ENCODE data around the gene BAK1.

BAK1 gene

DNA sequence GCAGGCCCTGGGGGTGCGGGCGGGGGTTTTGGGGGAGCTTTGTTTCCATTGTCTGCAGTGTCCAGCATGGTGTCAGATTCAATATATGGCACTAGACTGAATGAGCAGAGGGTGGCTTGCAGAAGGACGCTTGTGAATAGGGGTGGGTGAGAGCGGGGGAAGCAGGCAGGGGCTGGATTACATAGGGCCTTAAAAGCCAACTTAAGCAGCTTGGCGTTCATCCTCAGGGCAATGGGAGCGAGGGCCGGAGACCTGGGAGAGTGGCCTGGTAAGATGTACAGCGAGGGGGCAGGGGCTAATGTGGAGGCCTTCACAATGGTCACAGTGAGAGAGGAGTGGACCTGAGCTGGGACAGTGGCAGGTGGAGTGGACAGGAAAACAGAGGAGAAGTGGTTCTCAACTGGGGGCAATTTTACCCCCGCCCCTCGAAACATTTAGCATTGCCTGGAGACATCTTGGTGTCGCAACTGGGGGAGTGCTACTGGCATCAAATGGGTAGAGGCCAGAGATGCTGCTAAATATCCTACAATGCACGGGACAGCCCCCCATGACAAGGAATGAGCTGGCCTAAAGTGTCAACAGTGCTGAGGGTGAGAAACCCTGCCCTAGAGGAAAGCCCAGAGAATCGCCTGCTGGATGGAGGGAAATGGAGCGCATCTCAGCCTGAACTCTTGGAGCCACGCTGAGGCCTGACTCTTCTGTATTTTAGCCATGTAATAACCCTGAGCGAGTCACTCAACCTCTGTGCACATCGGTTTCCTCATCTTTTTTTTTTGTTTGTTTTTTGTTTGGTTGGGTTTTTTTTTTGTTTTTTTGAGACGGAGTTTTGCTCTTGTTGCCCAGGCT is 15.1 kb upstream of the BAK1 start:
- DNase-seq (ENCODE audit: low read depth in 1 of 2, low spot score in 1 of 2), result no peak
- Histone ChIP-seq H3K4me3 (replicated peaks; ENCODE audit: insufficient read depth, low read length) (no peak overlapping the region), H3K27me3 (ENCODE audit: insufficient read depth, poor library complexity, severe bottlenecking) (peaks cover 7% of the 10 kb centered on the region), H3K27ac (replicated peaks) (no peak overlapping the region)
- TF ChIP-seq GABPA (IDR thresholded peaks at IDR 0.05; ENCODE audit: low read depth) (no peak), SPI1 (IDR thresholded peaks at IDR 0.05; ENCODE audit: borderline replicate concordance, low read depth) (no peak), POLR2AphosphoS5 (IDR thresholded peaks at IDR 0.05; ENCODE audit: low read depth) (no peak)
- TF ChIP-seq, protein P1, sequence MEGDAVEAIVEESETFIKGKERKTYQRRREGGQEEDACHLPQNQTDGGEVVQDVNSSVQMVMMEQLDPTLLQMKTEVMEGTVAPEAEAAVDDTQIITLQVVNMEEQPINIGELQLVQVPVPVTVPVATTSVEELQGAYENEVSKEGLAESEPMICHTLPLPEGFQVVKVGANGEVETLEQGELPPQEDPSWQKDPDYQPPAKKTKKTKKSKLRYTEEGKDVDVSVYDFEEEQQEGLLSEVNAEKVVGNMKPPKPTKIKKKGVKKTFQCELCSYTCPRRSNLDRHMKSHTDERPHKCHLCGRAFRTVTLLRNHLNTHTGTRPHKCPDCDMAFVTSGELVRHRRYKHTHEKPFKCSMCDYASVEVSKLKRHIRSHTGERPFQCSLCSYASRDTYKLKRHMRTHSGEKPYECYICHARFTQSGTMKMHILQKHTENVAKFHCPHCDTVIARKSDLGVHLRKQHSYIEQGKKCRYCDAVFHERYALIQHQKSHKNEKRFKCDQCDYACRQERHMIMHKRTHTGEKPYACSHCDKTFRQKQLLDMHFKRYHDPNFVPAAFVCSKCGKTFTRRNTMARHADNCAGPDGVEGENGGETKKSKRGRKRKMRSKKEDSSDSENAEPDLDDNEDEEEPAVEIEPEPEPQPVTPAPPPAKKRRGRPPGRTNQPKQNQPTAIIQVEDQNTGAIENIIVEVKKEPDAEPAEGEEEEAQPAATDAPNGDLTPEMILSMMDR (IDR thresholded peaks at IDR 0.05; ENCODE audit: insufficient read depth, low read length), result no peak
- TF ChIP-seq, protein P2, sequence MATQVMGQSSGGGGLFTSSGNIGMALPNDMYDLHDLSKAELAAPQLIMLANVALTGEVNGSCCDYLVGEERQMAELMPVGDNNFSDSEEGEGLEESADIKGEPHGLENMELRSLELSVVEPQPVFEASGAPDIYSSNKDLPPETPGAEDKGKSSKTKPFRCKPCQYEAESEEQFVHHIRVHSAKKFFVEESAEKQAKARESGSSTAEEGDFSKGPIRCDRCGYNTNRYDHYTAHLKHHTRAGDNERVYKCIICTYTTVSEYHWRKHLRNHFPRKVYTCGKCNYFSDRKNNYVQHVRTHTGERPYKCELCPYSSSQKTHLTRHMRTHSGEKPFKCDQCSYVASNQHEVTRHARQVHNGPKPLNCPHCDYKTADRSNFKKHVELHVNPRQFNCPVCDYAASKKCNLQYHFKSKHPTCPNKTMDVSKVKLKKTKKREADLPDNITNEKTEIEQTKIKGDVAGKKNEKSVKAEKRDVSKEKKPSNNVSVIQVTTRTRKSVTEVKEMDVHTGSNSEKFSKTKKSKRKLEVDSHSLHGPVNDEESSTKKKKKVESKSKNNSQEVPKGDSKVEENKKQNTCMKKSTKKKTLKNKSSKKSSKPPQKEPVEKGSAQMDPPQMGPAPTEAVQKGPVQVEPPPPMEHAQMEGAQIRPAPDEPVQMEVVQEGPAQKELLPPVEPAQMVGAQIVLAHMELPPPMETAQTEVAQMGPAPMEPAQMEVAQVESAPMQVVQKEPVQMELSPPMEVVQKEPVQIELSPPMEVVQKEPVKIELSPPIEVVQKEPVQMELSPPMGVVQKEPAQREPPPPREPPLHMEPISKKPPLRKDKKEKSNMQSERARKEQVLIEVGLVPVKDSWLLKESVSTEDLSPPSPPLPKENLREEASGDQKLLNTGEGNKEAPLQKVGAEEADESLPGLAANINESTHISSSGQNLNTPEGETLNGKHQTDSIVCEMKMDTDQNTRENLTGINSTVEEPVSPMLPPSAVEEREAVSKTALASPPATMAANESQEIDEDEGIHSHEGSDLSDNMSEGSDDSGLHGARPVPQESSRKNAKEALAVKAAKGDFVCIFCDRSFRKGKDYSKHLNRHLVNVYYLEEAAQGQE (IDR thresholded peaks at IDR 0.05; ENCODE audit: insufficient replicate concordance, low read depth), result no peak

DNA sequence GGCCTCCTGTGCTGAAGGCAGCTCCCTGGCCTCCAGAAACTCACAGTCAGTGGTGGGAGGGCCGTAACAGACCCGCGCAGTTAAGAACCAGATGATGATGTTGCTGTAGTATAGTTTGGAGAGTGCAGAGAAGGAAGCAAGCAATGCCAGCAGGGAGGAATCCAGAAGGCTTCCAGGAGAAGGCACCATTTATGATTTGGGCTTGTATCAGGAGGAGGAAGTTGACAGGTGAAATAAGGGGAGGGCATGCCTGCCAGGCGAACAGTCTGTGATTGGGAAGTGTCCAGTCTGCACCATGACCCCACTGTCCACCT is 13.3 kb upstream of the BAK1 start:
- Histone ChIP-seq H3K27ac (replicated peaks) (no peak overlapping the region), H3K27me3 (ENCODE audit: insufficient read depth, poor library complexity, severe bottlenecking) (peaks cover 7% of the 10 kb centered on the region), H3K4me3 (replicated peaks; ENCODE audit: insufficient read depth, low read length) (no peak overlapping the region)
- DNase-seq (ENCODE audit: low read depth in 1 of 2, low spot score in 1 of 2), result no peak
- no peak for TF ChIP-seq SPI1 (IDR thresholded peaks at IDR 0.05; ENCODE audit: borderline replicate concordance, low read depth)
- TF ChIP-seq, protein P2 (IDR thresholded peaks at IDR 0.05; ENCODE audit: insufficient replicate concordance, low read depth), result no peak
- no peak for TF ChIP-seq GABPA (IDR thresholded peaks at IDR 0.05; ENCODE audit: low read depth)
- TF ChIP-seq, protein P1 (IDR thresholded peaks at IDR 0.05; ENCODE audit: insufficient read depth, low read length), result no peak
- TF ChIP-seq POLR2AphosphoS5 (IDR thresholded peaks at IDR 0.05; ENCODE audit: low read depth), result no peak

DNA sequence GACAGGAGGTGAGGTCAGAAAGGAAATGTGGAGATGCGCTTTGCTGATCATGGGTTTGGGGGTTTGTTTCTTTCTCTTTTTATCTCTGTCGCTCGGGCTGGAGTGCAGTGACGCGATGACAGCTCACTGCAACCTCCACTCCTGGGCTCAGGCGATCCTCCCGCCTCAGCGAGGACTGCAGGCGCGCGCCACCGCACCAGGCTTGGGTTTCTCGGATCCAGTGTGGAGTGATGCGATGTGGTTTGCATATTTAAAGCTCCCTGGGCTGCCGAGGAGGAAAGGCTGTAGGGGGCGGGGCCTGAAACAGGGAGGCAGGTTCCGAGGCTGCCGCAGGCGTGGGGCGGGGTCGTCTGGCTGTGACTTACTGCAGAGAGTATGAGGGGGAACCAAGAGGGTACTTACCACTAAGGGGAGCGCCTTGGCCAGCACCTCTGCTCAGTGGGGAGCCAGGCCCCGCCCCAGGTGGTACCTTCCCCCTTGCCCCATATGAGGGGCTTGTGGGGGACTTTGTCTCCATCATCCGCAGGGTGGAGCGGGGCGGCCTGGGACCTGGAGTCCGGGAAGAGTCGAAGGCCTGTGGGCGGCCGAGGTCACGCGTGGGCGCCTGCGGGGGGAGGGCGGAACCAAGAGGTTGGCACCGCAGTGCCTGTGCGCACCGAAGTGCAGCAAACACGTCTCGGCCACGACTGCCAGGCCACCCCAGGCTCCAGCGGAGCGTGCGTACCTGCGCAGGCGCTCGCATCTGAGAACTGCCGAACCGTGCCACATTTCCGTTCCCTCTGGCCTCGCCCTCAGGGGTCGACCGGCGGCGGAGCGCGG is 12.7 kb upstream of the BAK1 start:
- no peak for DNase-seq (ENCODE audit: low read depth in 1 of 2, low spot score in 1 of 2)
- H3K27me3 ChIP-seq (ENCODE audit: insufficient read depth, poor library complexity, severe bottlenecking), result peaks cover 7% of the 10 kb centered on the region
- H3K4me3 ChIP-seq (replicated peaks; ENCODE audit: insufficient read depth, low read length), result no peak overlapping the region
- TF ChIP-seq, protein P1 (IDR thresholded peaks at IDR 0.05; ENCODE audit: insufficient read depth, low read length), result no peak
- TF ChIP-seq, protein P2 (IDR thresholded peaks at IDR 0.05; ENCODE audit: insufficient replicate concordance, low read depth), result no peak
- TF ChIP-seq GABPA (IDR thresholded peaks at IDR 0.05; ENCODE audit: low read depth) (no peak), POLR2AphosphoS5 (IDR thresholded peaks at IDR 0.05; ENCODE audit: low read depth) (no peak), SPI1 (IDR thresholded peaks at IDR 0.05; ENCODE audit: borderline replicate concordance, low read depth) (no peak)
- no peak overlapping the region for H3K27ac ChIP-seq (replicated peaks)

All from HL-60 (cell line).